ENCODE measurements around the gene CA6.

GRCh38 chr1:8925960-8926359 is 19.7 kb upstream of the CA6 start:
- TF ChIP-seq POLR2AphosphoS5 (IDR thresholded peaks at IDR 0.05; ENCODE audit: low read depth, low read length) (no peak), POLR2A (IDR thresholded peaks at IDR 0.05; ENCODE audit: low read depth, low read length) (no peak), SPI1 (IDR thresholded peaks at IDR 0.05; ENCODE audit: low read depth, low read length) (no peak), TAF1 (IDR thresholded peaks at IDR 0.05; ENCODE audit: low read depth, low read length) (no peak), POU2F2 (IDR thresholded peaks at IDR 0.05; ENCODE audit: low read depth, low read length) (no peak)
